ENCODE data around the gene TMEM132C.

DNA sequence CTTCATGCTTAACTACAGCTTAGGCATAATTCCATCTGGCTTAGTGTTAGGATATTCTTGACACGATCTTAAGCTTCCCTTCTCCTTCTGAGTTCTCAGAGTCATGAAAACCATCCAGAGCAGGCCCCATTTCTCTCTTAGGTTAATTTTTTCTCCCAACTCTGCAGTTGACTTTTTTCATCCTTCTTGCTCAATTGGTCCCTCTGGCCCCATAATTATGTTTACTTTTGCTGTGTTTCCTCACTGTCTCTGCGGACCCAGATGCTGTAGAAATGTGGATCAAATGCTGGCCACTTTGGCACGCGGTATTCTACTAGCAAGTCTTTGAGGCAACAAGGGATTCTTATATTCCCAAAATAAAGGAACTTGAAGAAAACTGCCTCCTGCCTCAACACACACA is 9.5 kb downstream of the TMEM132C start:
- TF ChIP-seq TBX3 (IDR thresholded peaks at IDR 0.05; ENCODE audit: borderline replicate concordance) (no peak), HOXA7 (CRISPR knock-in tag; IDR thresholded peaks at IDR 0.05) (no peak), ZFP36 (IDR thresholded peaks at IDR 0.05; ENCODE audit: borderline replicate concordance, low read depth, low read length, partially characterized antibody) (no peak), TARDBP (CRISPR knock-in tag; IDR thresholded peaks at IDR 0.05) (no peak), PHB2 (IDR thresholded peaks at IDR 0.05; ENCODE audit: partially characterized antibody) (no peak), POLR2AphosphoS5 (IDR thresholded peaks at IDR 0.05; ENCODE audit: low read depth, low read length) (no peak), KAT2B (IDR thresholded peaks at IDR 0.05; ENCODE audit: borderline replicate concordance, low read depth, low read length) (no peak)
- TF ChIP-seq, protein P1, sequence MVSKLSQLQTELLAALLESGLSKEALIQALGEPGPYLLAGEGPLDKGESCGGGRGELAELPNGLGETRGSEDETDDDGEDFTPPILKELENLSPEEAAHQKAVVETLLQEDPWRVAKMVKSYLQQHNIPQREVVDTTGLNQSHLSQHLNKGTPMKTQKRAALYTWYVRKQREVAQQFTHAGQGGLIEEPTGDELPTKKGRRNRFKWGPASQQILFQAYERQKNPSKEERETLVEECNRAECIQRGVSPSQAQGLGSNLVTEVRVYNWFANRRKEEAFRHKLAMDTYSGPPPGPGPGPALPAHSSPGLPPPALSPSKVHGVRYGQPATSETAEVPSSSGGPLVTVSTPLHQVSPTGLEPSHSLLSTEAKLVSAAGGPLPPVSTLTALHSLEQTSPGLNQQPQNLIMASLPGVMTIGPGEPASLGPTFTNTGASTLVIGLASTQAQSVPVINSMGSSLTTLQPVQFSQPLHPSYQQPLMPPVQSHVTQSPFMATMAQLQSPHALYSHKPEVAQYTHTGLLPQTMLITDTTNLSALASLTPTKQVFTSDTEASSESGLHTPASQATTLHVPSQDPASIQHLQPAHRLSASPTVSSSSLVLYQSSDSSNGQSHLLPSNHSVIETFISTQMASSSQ (IDR thresholded peaks at IDR 0.05; ENCODE audit: low read depth) = no peak
- TF ChIP-seq, protein P1 (CRISPR knock-in tag; IDR thresholded peaks at IDR 0.05; ENCODE audit: borderline replicate concordance) = no peak
